HL-60 (cell line): Measurements from ENCODE around the gene MPRIP.

ENCODE experiments used
- CTCF ChIP-seq: IDR thresholded peaks from one replicate; pipeline ENCODE4 v1.5.1; 2011; ENCODE audit warnings: low read length, control low read depth, inconsistent platforms; ENCODE audit not compliant: insufficient read depth
- POLR2AphosphoS5 ChIP-seq: IDR thresholded peaks from 2 replicates; pipeline ENCODE4 v1.6.1; 2012; ENCODE audit warnings: low read depth
- TF ChIP-seq, protein P1 (sequence below): IDR thresholded peaks from 2 replicates; pipeline ENCODE4 v1.6.1; 2012; ENCODE audit warnings: low read depth; ENCODE audit not compliant: insufficient replicate concordance

GRCh38 chr17:17104494-17104893, 62.2 kb downstream of the MPRIP start:
- TF ChIP-seq CTCF (no peak), POLR2AphosphoS5 (no peak)
- TF ChIP-seq, protein P1, sequence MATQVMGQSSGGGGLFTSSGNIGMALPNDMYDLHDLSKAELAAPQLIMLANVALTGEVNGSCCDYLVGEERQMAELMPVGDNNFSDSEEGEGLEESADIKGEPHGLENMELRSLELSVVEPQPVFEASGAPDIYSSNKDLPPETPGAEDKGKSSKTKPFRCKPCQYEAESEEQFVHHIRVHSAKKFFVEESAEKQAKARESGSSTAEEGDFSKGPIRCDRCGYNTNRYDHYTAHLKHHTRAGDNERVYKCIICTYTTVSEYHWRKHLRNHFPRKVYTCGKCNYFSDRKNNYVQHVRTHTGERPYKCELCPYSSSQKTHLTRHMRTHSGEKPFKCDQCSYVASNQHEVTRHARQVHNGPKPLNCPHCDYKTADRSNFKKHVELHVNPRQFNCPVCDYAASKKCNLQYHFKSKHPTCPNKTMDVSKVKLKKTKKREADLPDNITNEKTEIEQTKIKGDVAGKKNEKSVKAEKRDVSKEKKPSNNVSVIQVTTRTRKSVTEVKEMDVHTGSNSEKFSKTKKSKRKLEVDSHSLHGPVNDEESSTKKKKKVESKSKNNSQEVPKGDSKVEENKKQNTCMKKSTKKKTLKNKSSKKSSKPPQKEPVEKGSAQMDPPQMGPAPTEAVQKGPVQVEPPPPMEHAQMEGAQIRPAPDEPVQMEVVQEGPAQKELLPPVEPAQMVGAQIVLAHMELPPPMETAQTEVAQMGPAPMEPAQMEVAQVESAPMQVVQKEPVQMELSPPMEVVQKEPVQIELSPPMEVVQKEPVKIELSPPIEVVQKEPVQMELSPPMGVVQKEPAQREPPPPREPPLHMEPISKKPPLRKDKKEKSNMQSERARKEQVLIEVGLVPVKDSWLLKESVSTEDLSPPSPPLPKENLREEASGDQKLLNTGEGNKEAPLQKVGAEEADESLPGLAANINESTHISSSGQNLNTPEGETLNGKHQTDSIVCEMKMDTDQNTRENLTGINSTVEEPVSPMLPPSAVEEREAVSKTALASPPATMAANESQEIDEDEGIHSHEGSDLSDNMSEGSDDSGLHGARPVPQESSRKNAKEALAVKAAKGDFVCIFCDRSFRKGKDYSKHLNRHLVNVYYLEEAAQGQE, result no peak
